GM12874 (cell line): ENCODE data around the gene TAGLN3.

ENCODE experiments used
- TF ChIP-seq, protein P1 (sequence below): IDR thresholded peaks from 2 replicates; pipeline ENCODE4 v1.5.1; 2011; ENCODE audit warnings: low read depth, mild to moderate bottlenecking, control low read depth, low read length, moderate library complexity; ENCODE audit not compliant: insufficient read depth

TAGLN3 gene

DNA sequence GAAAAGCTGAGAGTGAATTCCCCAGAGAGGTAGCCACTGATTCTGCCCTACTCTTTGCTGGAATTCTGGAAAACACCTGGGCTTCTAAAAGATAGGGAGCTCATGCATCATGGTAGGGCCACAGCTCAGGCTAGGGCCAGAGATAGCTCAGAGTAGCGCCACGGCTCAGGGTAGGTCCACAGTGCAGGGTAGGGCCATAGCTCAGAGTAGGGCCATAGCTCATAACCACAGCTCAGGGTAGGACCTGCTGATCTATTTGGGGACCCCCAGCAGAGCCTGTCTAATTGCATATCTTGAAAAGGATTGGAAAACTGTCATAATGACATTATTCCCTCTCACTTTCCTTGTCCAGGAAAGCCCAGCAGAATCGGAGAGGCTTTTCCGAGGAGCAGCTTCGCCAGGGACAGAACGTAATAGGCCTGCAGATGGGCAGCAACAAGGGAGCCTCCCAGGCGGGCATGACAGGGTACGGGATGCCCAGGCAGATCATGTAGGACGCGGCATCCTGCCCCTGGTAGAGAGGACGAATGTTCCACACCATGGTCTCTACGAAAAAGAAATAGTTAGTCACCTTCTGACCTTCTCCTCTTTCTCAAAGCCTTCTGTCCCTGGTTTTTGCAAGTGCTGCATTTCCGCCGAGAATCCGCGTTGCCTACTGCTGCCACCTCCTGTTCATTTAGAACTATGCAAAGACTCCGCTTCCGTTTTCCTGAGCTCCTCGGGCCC, 14.5 kb downstream of the TAGLN3 start:
- TF ChIP-seq, protein P1, sequence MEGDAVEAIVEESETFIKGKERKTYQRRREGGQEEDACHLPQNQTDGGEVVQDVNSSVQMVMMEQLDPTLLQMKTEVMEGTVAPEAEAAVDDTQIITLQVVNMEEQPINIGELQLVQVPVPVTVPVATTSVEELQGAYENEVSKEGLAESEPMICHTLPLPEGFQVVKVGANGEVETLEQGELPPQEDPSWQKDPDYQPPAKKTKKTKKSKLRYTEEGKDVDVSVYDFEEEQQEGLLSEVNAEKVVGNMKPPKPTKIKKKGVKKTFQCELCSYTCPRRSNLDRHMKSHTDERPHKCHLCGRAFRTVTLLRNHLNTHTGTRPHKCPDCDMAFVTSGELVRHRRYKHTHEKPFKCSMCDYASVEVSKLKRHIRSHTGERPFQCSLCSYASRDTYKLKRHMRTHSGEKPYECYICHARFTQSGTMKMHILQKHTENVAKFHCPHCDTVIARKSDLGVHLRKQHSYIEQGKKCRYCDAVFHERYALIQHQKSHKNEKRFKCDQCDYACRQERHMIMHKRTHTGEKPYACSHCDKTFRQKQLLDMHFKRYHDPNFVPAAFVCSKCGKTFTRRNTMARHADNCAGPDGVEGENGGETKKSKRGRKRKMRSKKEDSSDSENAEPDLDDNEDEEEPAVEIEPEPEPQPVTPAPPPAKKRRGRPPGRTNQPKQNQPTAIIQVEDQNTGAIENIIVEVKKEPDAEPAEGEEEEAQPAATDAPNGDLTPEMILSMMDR: peak; percentile 61

DNA sequence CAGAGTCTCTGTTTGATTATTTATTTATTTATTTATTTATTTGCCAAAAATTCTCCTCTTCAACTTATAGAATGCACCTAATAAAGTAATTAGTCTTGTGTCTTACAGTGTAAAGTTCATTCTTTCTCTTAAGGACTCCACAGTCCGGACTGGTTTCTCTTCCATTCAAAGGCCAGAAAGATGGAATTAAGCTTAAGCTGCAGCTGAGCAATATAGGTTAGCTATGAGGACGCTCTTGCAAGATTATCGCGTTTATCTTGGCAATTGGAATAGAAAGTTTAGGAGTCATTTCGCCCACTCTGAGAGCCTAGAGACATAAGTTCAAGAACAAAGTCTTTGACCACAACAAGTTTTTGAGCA, 15.0 kb downstream of the TAGLN3 start:
- TF ChIP-seq, protein P1: no peak

DNA sequence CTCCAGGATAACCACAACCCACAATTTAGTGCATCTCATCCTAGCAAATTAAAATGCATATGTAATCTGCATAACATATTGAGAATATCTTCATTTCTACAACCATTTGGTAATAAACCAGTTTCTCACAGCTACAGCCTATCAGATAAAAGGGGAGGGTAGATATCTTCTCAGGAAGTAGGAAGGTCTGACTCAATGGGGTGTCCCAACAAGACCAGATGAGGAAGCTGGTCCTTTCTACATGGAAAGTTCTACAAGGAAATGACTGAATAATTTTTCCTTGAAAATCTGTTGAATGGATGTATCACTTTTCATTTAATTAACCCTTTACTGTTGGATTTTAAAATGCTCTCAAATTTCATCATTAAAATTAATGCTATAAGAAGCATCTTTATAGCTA, 18.4 kb downstream of the TAGLN3 start:
- TF ChIP-seq, protein P1: no peak

DNA sequence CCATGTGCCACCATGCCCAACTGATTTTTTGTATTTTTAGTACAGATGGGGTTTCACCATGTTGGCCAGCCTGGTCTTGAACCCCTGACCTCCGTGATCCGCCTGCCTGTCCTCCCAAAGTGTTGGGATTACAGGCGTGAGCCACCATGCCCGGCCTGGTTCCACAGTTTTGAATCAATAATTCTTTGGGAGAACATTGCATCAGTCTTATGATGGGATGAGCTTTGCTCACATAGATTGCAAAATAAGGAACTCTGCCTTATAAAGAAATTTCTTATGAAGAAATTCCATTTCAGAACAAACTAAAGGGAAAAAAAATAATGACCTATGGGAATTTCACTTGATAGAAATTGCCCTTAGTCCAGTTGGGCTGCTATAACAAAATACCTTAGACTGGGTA, 20.0 kb downstream of the TAGLN3 start:
- TF ChIP-seq, protein P1: no peak

DNA sequence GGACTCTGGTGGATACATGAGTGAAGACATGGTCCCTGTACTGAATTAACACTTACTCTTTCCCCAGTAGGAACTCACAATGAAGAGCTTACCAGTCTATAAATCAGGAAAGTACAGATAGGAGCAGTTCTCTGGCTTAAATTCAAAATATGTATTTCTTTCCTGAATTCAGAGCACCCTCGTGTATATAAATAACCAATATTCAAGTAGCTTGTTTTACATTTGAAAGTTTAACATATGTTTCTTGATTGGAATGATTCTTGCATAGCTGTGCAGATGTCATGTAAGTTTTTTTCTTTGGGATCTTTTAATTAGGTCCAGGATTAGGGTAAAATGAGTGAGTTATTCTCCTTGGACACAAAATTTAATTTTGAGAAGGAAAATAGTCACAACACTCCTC, 21.0 kb downstream of the TAGLN3 start:
- TF ChIP-seq, protein P1: no peak

DNA sequence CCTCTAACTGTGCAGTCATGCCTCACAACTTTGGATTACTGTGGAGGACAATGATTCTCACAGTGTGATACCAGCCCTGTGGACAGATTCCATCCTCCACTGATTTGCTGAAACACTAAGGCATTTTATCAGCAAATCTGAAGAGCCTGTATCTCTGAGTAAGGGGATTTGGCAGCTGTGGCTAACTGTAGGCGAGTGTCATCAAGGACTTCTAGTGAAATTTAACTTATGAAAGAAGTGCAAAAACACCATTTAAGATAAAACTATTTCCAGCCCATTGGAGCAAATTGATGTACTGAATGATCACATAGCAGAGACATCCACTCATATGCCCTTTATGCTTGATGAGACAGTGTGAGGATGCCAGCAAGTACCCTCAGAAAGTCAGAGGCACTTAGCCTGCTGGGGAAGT, 22.0 kb downstream of the TAGLN3 start:
- TF ChIP-seq, protein P1: no peak

DNA sequence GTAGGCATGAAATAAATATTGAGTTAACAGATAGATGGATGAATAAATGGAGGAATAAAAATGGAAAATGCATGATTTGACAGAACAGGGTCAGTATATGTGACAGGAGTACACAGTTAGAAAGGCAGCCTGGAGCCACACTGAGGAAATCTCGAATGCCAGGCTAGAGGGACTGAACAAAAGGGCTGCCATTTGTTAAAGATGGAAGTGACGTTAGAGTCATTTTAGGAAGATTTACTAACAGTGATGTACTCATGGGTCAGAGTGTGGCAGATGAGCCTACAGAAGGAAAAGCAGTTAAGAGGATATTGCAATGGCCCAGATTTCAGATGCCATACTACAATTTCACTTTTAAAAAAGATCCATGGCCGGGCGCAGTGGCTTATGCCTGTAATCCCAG, 28.4 kb downstream of the TAGLN3 start:
- TF ChIP-seq, protein P1: no peak
